Aorta (tissue), 5 donors: ENCODE data around the gene SNRNP48. TPM values are rescaled to one million over a fixed set of nuclear protein-coding genes. Genes with fewer than 3 reads are reported as not detected.

Experiments
- ATAC-seq: fragments of 200-7000 bp; cut with Tn5 transposase; one replicate; pipeline ENCODE4 v1.9.1; 2022; ENCODE audit warnings: moderate library complexity; ENCODE audit not compliant: low FRiP score
- DNase-seq, 2 donors: peaks; one replicate each; pipeline ENCODE4 v3.0.0-alpha.2; 2020
- H3K27ac ChIP-seq, 2 donors: one replicate each; pipeline ENCODE4 v1.5.1; 2013; ENCODE audit warnings: low read length in 2 of 2, mild to moderate bottlenecking in 2 of 2, moderate library complexity in 2 of 2, control low read depth in 1 of 2, inconsistent platforms in 1 of 2, low read depth in 1 of 2
- H3K27me3 ChIP-seq, 2 donors: one replicate each; pipeline ENCODE4 v1.6.1; 2013; ENCODE audit warnings: control low read depth in 1 of 2, low read length in 1 of 2, mild to moderate bottlenecking in 1 of 2, moderate library complexity in 1 of 2; ENCODE audit not compliant: insufficient read depth in 2 of 2, control insufficient read depth in 1 of 2
- H3K36me3 ChIP-seq, 2 donors: one replicate each; pipeline ENCODE4 v1.6.1; 2013; ENCODE audit warnings: control low read depth in 1 of 2, low read length in 1 of 2, mild to moderate bottlenecking in 1 of 2; ENCODE audit not compliant: insufficient read depth in 2 of 2, control insufficient read depth in 1 of 2
- H3K4me1 ChIP-seq, 2 donors: one replicate each; pipeline ENCODE4 v1.6.1; 2013; ENCODE audit warnings: low read length in 2 of 2, control low read depth in 1 of 2, mild to moderate bottlenecking in 1 of 2, moderate library complexity in 1 of 2; ENCODE audit not compliant: insufficient read depth in 2 of 2, control insufficient read depth in 1 of 2
- H3K4me3 ChIP-seq, 2 donors: one replicate each; pipeline ENCODE4 v1.5.1; 2013; ENCODE audit warnings: low read length in 2 of 2, control low read depth in 1 of 2, mild to moderate bottlenecking in 1 of 2
- H3K9me3 ChIP-seq: one replicate; pipeline ENCODE4 v1.6.1; 2013; ENCODE audit warnings: mild to moderate bottlenecking, low read length; ENCODE audit not compliant: control insufficient read depth
- WGBS, 2 donors: extraction: QIAGEN DNeasy Blood & Tissue Kit; methylation state at CpG; one replicate each; pipeline ENCODE4 v1.1.7; 2013; 5-methylcytosine and 5-hydroxymethylcytosine counted together
- intact Hi-C, 2 donors: fragments of 100-400 bp; cut with DNase I; formaldehyde crosslinking; loops; one replicate each; pipeline versions ENCODE4 v1.14.2 to v1.15.0; 2022
- polyA plus RNA-seq, 2 donors: library from polyadenylated mRNA; stranded (reverse); fragments of 200-250 nt; gene quantifications; one replicate each; pipeline ENCODE4 v1.2.3, GENCODE V29; 2013
- total RNA-seq, 2 donors: library from RNA; stranded (reverse); fragmentation: NEBNext Ultra II Directional; extraction: Animal tissue kit (Norgen Biotek cat#: 25700); gene quantifications; one replicate each; pipeline ENCODE4 v1.2.1, GENCODE V29; 2021
- donor health status: healthy with polysubstance abuse.
- donor health status: Bipolar disorder and iron deficiency.
- donor health status: DM: no; HTN: no; CAD: no.
- donor health status: DM: no; HTN: no; CAD: no.
- donor health status: DM: yes; HTN: yes; CAD: no.

The SNRNP48 gene
- total and polyA plus RNA-seq, 4 donors: 7.0 to 15.2 (median 8.4) TPM

DNA sequence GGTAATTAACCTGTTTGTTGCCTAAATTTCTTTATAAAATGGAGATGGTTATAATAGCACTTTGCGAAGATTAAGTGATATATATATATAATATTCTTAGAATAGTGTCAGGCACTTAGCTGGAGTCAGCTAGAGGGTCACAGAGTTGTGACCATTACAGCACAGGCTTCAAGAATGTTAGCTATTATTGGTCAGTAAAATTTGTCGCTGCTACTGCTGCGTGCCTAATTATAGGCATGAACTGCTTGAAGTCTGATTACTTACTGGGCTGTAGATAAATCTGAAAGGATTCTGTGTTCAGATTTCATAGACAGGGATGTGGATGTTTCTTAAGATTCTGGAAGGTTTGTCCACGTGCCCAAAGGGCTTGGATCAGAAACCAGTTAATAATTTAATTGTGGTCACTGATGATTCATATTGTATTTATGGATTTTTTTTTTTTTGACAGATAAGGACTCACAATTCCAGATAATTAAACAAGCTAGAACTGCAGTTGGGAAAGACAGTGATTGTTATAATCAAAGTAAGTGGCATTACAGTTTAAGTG is 4.7 kb downstream of the SNRNP48 start:
- no peaks in the 10 kb centered on the region for H3K36me3 ChIP-seq
- no peaks in the 10 kb centered on the region for H3K4me1 ChIP-seq
- ATAC-seq (no peak), DNase-seq (no peak)
- H3K27me3 ChIP-seq: no peaks in the 10 kb centered on the region
- H3K27ac ChIP-seq: no peak overlapping the region
- H3K4me3 ChIP-seq: no peak overlapping the region
- H3K9me3 ChIP-seq: no peaks in the 10 kb centered on the region
- intact Hi-C loops: loop anchor here (5.0 to 10.0 kb wide), 5 partner anchors 202 to 297 kb away; partner anchors contain the start of genes CAGE1 (in 1 of the 2), RIOK1 (in 1 of the 2) and SSR1 (in 1 of the 2)
- WGBS, 2 donors: 80 to 83% methylated on average over 4 of the region's 4 CpGs

DNA sequence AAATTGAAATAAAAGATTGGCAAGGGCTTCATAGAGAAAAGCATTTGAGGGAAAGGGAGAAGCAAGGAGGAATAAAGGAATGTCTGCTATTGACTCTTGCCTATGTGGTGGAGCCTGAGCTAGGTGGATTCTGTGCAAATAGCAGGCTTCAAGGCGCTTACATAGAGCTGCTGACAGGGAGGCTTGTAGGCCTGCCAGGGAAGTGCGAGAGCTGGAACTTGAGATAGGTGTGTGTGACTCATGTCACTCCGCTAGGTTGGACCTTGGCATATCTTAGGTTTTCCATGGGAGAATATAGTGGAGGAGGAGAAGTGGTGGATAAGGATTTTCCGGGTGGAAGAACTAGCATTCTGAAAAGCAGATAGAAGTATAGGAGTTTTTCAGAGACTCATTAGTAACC is 14.0 kb downstream of the SNRNP48 start:
- ATAC-seq (no peak), DNase-seq (no peak)
- no peaks in the 10 kb centered on the region for H3K27me3 ChIP-seq
- H3K9me3 ChIP-seq: no peaks in the 10 kb centered on the region
- WGBS, 2 donors: 72 to 84% methylated on average over 4 of the region's 4 CpGs
- no peak overlapping the region for H3K4me3 ChIP-seq
- H3K36me3 ChIP-seq: peaks cover 4 to 6% of the 10 kb centered on the region in 2 donors
- intact Hi-C loops: no loop called here
- H3K4me1 ChIP-seq: no peaks in the 10 kb centered on the region
- no peak overlapping the region for H3K27ac ChIP-seq

DNA sequence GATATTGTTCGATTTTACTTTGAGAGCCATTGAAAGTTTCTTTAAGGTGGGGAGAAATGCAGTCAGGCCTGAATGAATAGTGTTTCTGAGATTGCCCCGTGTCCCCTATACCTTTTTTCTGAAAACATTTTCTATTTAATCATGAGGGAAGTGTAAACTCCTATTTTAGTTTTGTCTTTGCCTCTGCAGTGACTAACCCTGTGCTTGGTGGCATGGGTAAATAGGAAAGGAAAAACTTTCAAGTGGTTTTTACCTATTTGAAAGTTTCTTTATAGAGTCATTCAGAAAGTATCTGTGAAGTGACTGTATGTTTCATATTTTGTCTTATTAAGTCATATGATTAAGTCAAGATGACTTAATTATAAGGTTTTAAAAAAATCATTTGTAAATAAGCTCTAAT is 14.5 kb downstream of the SNRNP48 start:
- Histone ChIP-seq H3K36me3 (peaks cover 4 to 6% of the 10 kb centered on the region in 2 donors), H3K4me1 (no peaks in the 10 kb centered on the region), H3K9me3 (no peaks in the 10 kb centered on the region), H3K4me3 (no peak overlapping the region), H3K27ac (no peak overlapping the region), H3K27me3 (no peaks in the 10 kb centered on the region)
- ATAC-seq (no peak), DNase-seq (no peak)
- 91 to 97% methylated on average over 2 of the region's 2 CpGs for WGBS, 2 donors
- intact Hi-C loops: no loop called here

DNA sequence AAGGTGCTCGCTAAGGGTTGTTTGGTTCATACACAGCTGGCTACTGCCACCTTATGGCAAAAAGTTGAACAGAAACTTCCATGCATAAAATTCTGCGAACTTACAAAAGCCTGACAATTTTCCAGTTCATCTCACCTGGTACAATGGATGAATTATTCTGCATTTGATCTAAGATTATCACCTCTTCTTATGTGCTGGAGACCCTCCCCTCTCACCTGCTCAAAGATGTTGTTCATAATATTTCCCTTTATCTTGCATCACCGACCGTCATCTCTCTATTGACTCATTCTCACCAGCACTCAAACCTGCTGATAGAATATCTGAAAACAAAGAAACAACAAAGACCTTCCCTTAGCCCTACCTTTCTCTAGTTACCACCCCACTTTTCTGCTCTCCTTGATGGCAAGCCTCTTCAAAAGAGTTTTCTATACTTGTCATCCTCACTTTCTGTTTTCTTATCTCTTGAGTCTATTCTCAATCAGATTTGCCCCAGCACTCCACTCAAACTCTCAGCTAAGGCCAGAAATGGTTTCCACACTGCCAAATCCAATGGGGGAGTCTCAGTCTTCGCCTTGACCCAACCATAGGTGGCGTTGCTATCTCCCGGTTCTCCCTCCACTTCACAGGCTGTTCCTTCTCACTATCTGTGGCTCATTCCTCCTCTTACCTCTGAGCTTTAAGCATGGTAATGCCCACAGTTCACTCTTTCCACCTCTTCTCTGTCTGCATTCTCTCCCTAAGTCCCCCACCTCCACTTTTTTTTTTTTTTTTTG is 25.8 kb downstream of the SNRNP48 start:
- H3K4me1 ChIP-seq: no peaks in the 10 kb centered on the region
- intact Hi-C loops: loop anchor here (2.0 to 10.0 kb wide), 4 partner anchors 201 to 941 kb away; no protein-coding TSS in a partner anchor
- DNase-seq (no peak), ATAC-seq (peak; percentile 68)
- peaks cover 0 to 5% of the 10 kb centered on the region in 2 donors for H3K36me3 ChIP-seq
- no peaks in the 10 kb centered on the region for H3K27me3 ChIP-seq
- H3K27ac ChIP-seq: no peak overlapping the region
- 18 to 24% methylated on average over 7 of the region's 7 CpGs for WGBS, 2 donors
- H3K4me3 ChIP-seq: no peak overlapping the region
- no peaks in the 10 kb centered on the region for H3K9me3 ChIP-seq

DNA sequence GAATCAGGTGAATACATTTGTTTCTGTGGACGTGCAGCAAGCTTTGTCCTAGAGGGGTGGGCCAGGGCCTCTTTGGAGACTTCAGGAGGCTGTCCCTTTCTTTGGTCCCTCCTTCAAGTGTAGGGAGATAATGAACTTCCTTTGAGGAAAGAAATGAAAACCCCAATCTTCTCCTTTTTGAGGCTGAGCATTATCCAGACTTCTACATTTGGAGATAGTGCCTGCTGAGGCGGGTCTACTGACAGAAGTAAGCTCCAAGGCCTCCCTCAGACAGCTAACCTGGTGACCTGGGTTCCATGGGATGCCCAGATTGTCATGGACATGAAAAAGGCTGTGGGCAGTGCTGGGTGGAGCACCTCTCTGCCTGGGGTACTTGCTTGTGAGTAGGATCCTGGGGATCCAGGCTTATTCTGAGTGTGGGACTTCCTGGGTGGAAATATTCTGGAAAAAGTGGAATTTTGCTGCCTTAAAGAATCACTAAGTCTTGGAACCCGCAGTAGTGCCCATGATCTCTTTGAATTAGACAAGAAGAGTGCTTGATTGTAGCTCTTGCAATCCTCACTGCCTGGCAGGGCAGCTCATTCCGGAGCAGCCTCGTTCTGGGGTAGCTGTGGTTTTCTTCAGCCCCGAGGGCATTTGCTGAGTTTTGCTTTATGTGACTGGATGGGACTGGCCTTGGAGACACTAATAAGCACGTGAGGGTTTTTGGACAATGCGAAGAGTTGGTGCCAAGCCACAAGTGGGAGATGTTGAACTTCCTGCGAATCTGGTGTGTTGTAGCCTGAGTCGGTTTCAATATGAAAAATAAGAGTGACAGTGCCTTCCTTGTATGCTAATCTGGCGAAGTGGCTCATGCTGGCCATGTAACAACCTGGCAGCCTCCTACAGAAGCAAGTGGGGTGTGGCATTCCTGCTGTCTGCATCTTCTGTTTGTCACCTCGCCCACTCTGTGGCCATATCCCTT is 28.1 kb downstream of the SNRNP48 start:
- no peaks in the 10 kb centered on the region for H3K27me3 ChIP-seq
- no peaks in the 10 kb centered on the region for H3K9me3 ChIP-seq
- no peaks in the 10 kb centered on the region for H3K36me3 ChIP-seq
- no peak overlapping the region for H3K27ac ChIP-seq
- peak in 1 of 2 donors; percentile 75 for DNase-seq
- peak; percentile 26 for ATAC-seq
- no peaks in the 10 kb centered on the region for H3K4me1 ChIP-seq
- 50 to 58% methylated on average over 12 of the region's 12 CpGs for WGBS, 2 donors
- intact Hi-C loops: loop anchor here (5.0 to 10.0 kb wide), 3 partner anchors 203 to 943 kb away; no protein-coding TSS in a partner anchor
- H3K4me3 ChIP-seq: no peak overlapping the region

DNA sequence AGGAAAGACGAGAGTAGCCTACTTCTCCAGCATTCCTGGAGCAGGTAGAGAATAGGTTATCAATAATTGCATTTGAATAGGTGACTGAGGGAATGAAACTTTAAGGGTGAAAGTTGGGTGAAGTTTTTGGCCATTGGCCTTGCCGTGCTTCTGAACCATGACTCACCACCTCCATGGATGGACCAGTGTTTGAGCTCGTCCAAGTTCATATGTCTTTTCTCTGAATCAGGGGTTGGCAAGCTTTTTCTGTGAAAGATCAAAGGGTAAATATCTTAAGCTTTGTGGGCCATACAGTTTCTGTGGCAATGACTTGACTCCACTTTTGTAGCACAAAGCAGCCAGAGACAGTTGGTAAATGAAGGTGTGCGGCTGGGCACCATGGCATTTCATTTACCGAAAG is 31.8 kb downstream of the SNRNP48 start:
- Histone ChIP-seq H3K9me3 (no peaks in the 10 kb centered on the region), H3K4me1 (no peaks in the 10 kb centered on the region), H3K36me3 (no peaks in the 10 kb centered on the region), H3K27ac (no peak overlapping the region), H3K27me3 (no peaks in the 10 kb centered on the region), H3K4me3 (no peak overlapping the region)
- no peak for ATAC-seq
- no peak for DNase-seq
- WGBS, 2 donors: 88 to 94% methylated on average over 5 of the region's 5 CpGs
- intact Hi-C loops: no loop called here

DNA sequence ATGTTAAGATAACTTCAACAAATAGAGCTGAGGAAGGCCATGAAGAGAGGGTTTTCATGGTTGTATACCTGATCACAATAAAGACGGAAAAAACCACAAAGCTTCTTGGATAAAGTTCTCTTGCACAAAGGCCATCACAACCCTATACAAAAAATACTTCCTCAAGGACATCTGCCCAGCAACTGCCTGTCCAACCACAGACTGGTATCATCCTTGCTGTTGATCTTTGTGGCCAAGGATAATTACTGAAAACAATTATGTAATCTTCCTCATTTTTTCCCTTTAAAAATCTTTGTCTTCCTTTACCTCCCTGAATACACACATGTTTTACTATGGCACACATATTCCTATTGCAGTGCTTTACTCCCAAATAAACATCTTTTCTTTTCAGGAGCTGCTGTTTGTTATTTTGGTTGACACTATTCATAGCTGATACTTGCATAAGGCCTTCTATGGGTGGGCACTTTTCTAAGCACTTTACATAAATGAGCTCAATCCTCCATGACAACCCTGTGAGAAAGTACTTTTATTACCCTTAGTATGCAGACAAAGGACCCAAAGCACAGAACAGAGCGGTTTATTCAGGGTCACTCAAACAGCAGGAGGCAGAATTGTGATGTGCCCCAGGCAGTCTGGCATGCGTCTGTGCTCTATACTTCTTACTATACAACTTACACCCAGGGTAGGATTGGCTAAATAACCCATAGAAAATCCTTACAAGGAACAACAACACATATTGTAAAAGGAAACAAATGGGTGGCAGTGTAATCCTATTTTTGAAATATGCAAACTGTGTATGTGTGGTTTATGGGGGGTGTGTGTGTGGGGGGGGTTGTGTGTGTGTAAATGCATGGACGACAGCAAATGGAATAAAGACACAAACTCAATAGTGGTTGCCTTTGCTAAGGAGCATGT is 35.1 kb downstream of the SNRNP48 start:
- Histone ChIP-seq H3K4me1 (no peaks in the 10 kb centered on the region), H3K9me3 (no peaks in the 10 kb centered on the region), H3K4me3 (no peak overlapping the region), H3K27ac (no peak overlapping the region), H3K36me3 (no peaks in the 10 kb centered on the region), H3K27me3 (no peaks in the 10 kb centered on the region)
- ATAC-seq (no peak), DNase-seq (no peak)
- intact Hi-C loops: no loop called here
- 52 to 59% methylated on average over 4 of the region's 4 CpGs for WGBS, 2 donors

DNA sequence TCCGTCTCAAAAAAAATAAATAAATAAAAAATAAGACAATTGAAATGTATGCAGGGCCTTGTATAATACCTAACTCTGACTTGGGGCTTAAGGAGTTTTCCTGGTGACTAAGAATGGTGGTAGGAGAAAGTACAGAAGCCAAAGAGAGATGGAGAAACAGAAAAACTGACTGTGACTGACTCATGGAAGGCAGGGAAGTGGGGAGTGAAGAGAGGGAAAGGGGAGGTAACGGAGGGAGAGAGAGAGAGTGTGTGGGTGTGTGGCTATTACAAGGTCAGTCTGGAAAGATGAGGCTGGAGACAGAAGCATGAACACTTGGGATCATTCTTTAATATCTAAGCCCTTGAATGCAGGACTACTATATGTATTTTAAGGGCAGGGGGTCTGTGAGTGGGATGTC is 38.5 kb downstream of the SNRNP48 start:
- H3K36me3 ChIP-seq: no peaks in the 10 kb centered on the region
- intact Hi-C loops: no loop called here
- ATAC-seq (no peak), DNase-seq (no peak)
- H3K4me3 ChIP-seq: no peak overlapping the region
- H3K4me1 ChIP-seq: no peaks in the 10 kb centered on the region
- no peaks in the 10 kb centered on the region for H3K27me3 ChIP-seq
- H3K9me3 ChIP-seq: no peaks in the 10 kb centered on the region
- 71 to 81% methylated on average over 2 of the region's 2 CpGs for WGBS, 2 donors
- no peak overlapping the region for H3K27ac ChIP-seq
